ENCODE data around the gene TMEM242. TPM values are rescaled to one million over a fixed set of nuclear protein-coding genes. Genes with fewer than 3 reads are reported as not detected.
A peak's percentile ranks its signal among the peaks of the same experiment; 100 is the strongest.
"Not testable (repeated sequence)": the region's sequence is repeated elsewhere in the genome, so short reads cannot be mapped to it uniquely, and the experiment has no call there.

Gene TMEM242
- polyA plus RNA-seq (ENCODE audit: insufficient read length in 12 of 12): 10 to 100 TPM in 9 of 12 donors, 1 to 10 TPM in 2, not detected in 1; 8.4 to 12.5 (median 10.5) TPM
- long read RNA-seq, donor 1, full-length matches to known transcripts: 14 of 20 reads
- long read RNA-seq, donor 1, partial matches to known transcripts: 6 of 20 reads
- long read RNA-seq, donor 1, other reads (novel, unspliced or antisense): 0 of 20 reads
- long read RNA-seq, donor 2, full-length matches to known transcripts: 12 of 12 reads
- long read RNA-seq, donor 2, partial matches to known transcripts: 0 of 12 reads
- long read RNA-seq, donor 2, other reads (novel, unspliced or antisense): 0 of 12 reads
- long read RNA-seq, donor 3, full-length matches to known transcripts: 6 of 12 reads
- long read RNA-seq, donor 3, partial matches to known transcripts: 6 of 12 reads
- long read RNA-seq, donor 3, other reads (novel, unspliced or antisense): 0 of 12 reads
- long read RNA-seq, donor 4, full-length matches to known transcripts: 6 of 6 reads
- long read RNA-seq, donor 4, partial matches to known transcripts: 0 of 6 reads
- long read RNA-seq, donor 4, other reads (novel, unspliced or antisense): 0 of 6 reads
- long read RNA-seq, donor 5, full-length matches to known transcripts: 16 of 50 reads
- long read RNA-seq, donor 5, partial matches to known transcripts: 34 of 50 reads
- long read RNA-seq, donor 5, other reads (novel, unspliced or antisense): 0 of 50 reads
- long read RNA-seq, donor 6, full-length matches to known transcripts: 5 of 11 reads
- long read RNA-seq, donor 6, partial matches to known transcripts: 6 of 11 reads
- long read RNA-seq, donor 6, other reads (novel, unspliced or antisense): 0 of 11 reads
- long read RNA-seq, donor 7, full-length matches to known transcripts: 7 of 7 reads
- long read RNA-seq, donor 7, partial matches to known transcripts: 0 of 7 reads
- long read RNA-seq, donor 7, other reads (novel, unspliced or antisense): 0 of 7 reads
- long read RNA-seq, donor 8, full-length matches to known transcripts: 24 of 54 reads
- long read RNA-seq, donor 8, partial matches to known transcripts: 30 of 54 reads
- long read RNA-seq, donor 8, other reads (novel, unspliced or antisense): 0 of 54 reads
- long read RNA-seq, donor 9, full-length matches to known transcripts: 5 of 5 reads
- long read RNA-seq, donor 9, partial matches to known transcripts: 0 of 5 reads
- long read RNA-seq, donor 9, other reads (novel, unspliced or antisense): 0 of 5 reads
- long read RNA-seq, donor 10, full-length matches to known transcripts: 15 of 20 reads
- long read RNA-seq, donor 10, partial matches to known transcripts: 5 of 20 reads
- long read RNA-seq, donor 10, other reads (novel, unspliced or antisense): 0 of 20 reads
- long read RNA-seq, donor 11, full-length matches to known transcripts: 10 of 18 reads
- long read RNA-seq, donor 11, partial matches to known transcripts: 8 of 18 reads
- long read RNA-seq, donor 11, other reads (novel, unspliced or antisense): 0 of 18 reads

DNA sequence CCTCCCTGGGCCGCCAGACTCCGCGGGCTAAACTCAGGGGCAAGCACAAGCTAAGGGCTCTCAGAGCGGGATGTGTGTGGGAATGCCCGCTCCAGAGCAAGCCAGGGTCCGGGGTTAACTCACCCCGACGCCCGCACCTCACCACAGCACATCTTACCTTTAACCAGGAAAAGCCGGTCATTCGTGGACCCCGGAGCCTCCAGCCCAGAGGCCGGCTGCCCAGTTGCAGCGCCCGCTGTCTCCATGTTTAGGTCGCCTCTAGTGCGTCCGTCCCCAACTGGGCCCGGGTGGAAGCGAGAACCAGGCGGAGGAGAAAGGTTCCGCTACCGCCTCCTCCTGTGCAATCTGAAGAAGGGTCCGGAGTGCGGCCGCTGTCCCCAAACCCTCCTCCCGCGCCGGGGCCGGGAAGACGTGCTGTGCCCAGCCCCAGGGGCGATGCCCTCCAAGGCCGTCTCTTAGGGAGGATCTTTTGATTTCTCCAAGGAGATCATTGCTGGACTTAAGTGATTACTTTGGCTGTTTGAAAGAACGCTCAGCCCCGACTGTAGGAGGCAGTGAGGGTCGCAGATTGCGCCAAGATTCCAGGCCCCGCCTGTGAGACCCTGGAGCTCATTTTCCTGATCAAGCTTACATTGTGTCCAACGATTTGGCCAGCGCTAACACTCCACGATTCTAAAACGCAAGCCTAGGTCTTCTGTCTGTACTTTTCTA is at the start of gene TMEM242:
TMEM242 (minus strand) TSS at position 265 of the 711 bp plus-strand sequence; CDS start at position 245, 20 bp downstream.
- DNase-seq: peak; percentile 96

- DNase-seq: no peak
These were observed 49.4 kb upstream of the TMEM242 start for GRCh38 chr6:157372501-157373280.

DNA sequence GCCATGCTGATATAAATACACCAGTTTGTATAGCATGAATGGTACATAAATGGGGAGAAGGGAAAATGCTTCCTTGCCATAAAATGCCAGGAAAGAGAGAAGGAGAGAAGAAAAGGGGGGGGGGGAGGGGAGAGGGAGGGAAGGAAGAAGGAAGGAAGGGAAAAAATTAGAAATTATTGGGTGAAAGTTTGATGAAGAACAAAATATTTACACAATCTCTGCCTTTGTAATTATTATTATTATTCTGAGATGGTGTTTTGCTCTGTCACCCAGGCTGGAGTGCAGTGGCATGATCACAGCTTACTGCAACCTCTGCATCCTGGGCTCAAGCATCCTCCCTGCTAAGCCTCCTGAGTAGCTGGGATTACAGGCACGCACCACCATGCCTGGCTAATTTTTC is 47.4 kb upstream of the TMEM242 start:
- no peak for DNase-seq

DNA sequence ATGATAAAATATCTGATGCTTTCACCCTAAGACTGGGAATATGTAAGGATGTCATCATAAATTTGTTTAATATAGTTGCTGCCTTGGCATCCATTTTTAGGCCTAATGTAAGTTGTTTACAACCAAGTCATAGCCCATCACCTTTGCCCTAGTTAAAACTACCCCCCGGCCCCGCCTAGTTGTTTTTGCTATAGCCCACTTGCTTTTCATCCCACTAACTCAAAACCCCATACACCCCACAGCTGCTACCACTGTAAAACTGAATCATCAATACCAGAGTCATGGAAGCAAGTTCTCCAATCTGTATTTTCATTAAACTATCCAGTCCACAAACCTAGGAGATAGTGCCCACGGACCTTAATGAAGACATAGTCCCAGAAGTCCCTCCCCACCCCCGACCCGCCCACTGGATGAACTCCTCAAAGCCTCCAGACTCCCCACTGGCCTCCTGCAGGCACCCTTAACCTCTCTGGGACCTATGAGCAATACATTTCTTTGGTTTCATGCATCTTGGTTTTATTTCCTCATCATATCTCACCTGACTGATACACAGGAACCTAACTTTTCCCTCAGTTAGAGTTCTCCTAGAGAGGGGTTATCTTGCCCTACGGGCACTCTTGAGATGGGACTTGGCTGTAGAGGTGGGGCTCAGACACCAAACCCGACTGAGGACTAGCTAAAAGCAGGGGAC is 45.2 kb upstream of the TMEM242 start:
- no peak for DNase-seq

DNA sequence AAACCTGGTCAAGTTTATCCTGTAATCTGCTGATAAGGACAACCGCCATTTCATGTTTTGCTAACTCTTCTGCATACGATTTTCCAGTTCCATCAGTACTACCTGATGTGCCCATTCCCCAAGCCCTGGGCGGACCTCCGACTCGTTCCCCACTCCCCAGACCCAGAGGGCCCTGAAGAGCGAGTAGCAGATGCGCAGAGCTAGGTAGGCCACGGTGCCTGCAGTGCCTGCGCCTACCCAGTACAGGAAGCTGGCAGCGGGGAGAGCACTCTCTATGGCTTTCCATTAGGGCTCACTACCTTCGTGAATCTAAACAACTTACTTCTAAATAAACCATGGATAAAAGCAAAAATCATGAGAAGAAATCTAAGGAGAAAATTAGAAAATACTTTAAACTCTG is 43.3 kb upstream of the TMEM242 start:
- no peak for DNase-seq

DNA sequence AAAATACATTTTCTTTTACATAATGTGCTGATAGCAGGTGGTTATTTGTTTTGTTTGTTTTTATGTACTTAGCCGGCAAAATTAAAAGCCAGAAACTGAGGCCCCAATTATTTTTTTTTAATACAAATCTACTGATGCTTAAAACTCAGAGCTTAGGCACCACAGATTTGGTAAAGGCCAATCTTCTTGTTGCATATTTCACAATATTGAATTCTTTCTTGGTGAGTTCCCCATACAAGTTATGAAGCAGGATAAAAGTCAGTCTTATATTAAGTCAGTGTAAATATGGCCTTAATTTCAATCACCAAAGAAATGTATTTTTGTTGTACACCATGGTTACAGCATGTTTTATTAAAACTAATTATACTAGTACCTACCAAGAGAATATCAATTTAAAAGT is 41.4 kb upstream of the TMEM242 start:
- DNase-seq: no peak

- DNase-seq: no peak
These were observed 38.6 kb upstream of the TMEM242 start for GRCh38 chr6:157361886-157362285.

- DNase-seq: no peak
These were observed 35.0 kb upstream of the TMEM242 start for GRCh38 chr6:157358287-157358686.

DNA sequence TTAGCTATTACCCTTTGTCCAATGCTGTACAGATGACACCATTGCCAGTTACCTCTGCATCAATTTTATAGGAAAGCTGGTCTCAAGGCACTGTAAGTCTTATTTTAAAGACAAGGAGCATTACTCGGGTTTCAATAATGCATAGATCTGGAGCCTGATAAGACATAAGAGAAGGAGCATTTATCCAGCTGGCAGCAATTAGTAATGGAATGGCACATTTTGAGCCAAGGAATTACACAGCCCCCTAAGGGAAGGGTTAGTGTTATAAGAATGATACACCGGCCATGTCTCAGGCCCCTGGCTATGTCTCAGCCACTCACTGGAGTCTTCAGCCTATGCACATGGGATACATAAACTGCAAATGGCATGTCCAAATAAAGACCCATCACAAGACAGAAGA is 23.1 kb upstream of the TMEM242 start:
- DNase-seq: no peak

DNA sequence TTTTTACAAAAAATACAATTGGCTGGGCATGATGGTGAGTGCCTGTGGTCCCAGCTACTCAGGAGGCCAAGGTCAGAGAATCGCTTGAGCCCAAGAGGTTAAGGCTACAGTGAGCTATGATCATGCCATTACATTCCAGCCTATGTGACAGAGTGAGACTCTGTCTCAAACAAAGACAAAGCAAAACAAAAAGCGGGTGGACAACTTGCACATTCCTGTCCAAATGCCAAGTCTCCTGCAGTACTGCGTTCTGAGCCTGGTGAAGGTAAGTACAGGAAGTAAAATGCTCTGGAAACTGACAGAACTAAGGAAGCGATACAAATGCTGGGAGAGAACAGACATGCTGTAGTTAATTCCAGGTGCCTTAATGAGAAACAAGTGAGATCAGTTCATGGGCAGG is 20.4 kb upstream of the TMEM242 start:
- no peak for DNase-seq

- no peak for DNase-seq
These were observed 16.1 kb upstream of the TMEM242 start for GRCh38 chr6:157339432-157339831.

- no peak for DNase-seq
These were observed 14.4 kb upstream of the TMEM242 start for GRCh38 chr6:157337751-157338150.

DNA sequence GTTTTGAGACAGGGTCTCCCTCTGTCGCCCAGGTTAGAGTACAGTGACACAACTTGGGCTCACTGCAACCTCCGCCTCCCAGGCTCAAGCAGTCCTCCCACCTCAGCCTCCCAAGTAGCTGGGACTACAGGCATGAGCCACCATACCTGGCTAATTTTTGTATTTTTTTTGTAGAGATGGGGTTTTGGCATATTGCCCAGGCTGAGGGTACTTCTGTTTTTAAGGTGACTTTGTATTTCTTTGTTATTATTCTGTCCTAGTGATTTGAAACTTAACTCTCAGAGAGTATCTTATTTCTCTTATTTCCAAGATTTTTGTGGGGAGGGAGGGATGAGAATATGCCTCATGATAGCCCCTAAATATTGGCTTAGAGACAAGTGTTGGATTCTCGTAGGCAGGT is 14.0 kb upstream of the TMEM242 start:
- DNase-seq: not testable (repeated sequence)

GRCh38 chr6:157335829-157336228 is 12.5 kb upstream of the TMEM242 start:
- DNase-seq: no peak

- no peak for DNase-seq
These were observed 10.6 kb upstream of the TMEM242 start for GRCh38 chr6:157333956-157334355.

DNA sequence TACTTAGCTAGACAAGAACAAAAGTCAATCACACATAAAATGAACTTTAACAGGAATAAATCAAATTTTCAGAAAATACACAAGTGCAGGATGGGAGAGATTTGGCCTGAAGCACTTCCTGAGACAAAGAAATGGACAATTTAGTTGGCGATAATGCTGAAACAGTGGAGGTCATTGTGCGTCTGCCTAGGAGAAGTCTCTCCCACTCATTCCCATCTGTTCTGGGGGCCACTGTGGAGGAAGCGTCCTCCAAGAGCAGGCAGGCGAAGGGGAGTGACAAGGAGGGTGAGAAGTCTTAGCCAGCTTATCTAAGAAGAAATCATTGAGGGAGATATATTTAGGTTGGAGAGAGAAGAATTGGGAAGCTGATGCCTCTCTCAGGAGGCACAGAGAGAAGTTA is 10.2 kb upstream of the TMEM242 start:
- DNase-seq: no peak

GRCh38 chr6:157332813-157333212 is 9.5 kb upstream of the TMEM242 start:
- DNase-seq: no peak

GRCh38 chr6:157330831-157331230 is 7.5 kb upstream of the TMEM242 start:
- no peak for DNase-seq

- no peak for DNase-seq
These were observed 6.5 kb upstream of the TMEM242 start for GRCh38 chr6:157329829-157330228.
